ENCODE results near the gene COL20A1.
"Not testable (repeated sequence)": the region's sequence is repeated elsewhere in the genome, so short reads cannot be mapped to it uniquely, and the experiment has no call there.

COL20A1 gene

GRCh38 chr20:63293871-63294535 lies 1.0 kb downstream of the COL20A1 start:
- no peak for DNase-seq

GRCh38 chr20:63294536-63294900 lies 1.5 kb downstream of the COL20A1 start:
- DNase-seq = no peak

- DNase-seq = no peak
These were observed 2.0 kb downstream of the COL20A1 start for GRCh38 chr20:63295018-63295417.

GRCh38 chr20:63295422-63295821 lies 2.4 kb downstream of the COL20A1 start:
- no peak for DNase-seq

- no peak for DNase-seq
These were observed 2.9 kb downstream of the COL20A1 start for GRCh38 chr20:63295846-63296245.

- no peak for DNase-seq
These were observed 3.7 kb downstream of the COL20A1 start for GRCh38 chr20:63296531-63297299.

- no peak for DNase-seq
These were observed 4.4 kb downstream of the COL20A1 start for GRCh38 chr20:63297371-63297781.

- DNase-seq = no peak
These were observed 5.0 kb downstream of the COL20A1 start for GRCh38 chr20:63297796-63298572.

GRCh38 chr20:63298731-63299312 lies 5.8 kb downstream of the COL20A1 start:
- no peak for DNase-seq

- no peak for DNase-seq
These were observed 8.7 kb downstream of the COL20A1 start for GRCh38 chr20:63301671-63302070.

- DNase-seq = no peak
These were observed 10.2 kb downstream of the COL20A1 start for GRCh38 chr20:63303095-63303666.

- no peak for DNase-seq
These were observed 12.4 kb downstream of the COL20A1 start for GRCh38 chr20:63305393-63305792.

- DNase-seq = not testable (repeated sequence)
These were observed 13.1 kb downstream of the COL20A1 start for GRCh38 chr20:63305933-63306672.

- DNase-seq = no peak
These were observed 13.9 kb downstream of the COL20A1 start for GRCh38 chr20:63306673-63307537.

GRCh38 chr20:63307538-63308217 lies 14.7 kb downstream of the COL20A1 start:
- no peak for DNase-seq

GRCh38 chr20:63308218-63308911 lies 15.4 kb downstream of the COL20A1 start:
- DNase-seq = no peak

- peak; percentile 47 for DNase-seq
These were observed 16.5 kb downstream of the COL20A1 start for GRCh38 chr20:63309261-63310071.

GRCh38 chr20:63310265-63310991 lies 17.4 kb downstream of the COL20A1 start:
- DNase-seq = no peak

Measured in NCI-H345 (cell line).